WTC11 (cell line): ENCODE results near the gene KLHL26. TPM values are rescaled to one million over a fixed set of nuclear protein-coding genes. Genes with fewer than 3 reads are reported as not detected.

Experiments
- ATAC-seq: fragments of 200-7000 bp; cut with Tn5 transposase; 2 replicates; pipeline ENCODE4 v1.10.0; 2021; ENCODE audit warnings: mild to moderate bottlenecking, moderate library complexity
- CTCF ChIA-PET: fragments of 300-600 bp; sonication (Branson Sonifier 250); formaldehyde crosslinking; loops from one replicate; lab custom pipeline; 2021; ENCODE audit warnings: antibody characterized with exemption; lab: Charles Lee
- POLR2A ChIA-PET: fragments of 350-600 bp; sonication (Branson Sonifier 250); formaldehyde crosslinking; loops from one replicate; lab custom pipeline; 2021; ENCODE audit warnings: antibody characterized with exemption; lab: Charles Lee
- DNase-seq: peaks from one replicate; pipeline ENCODE4 v3.0.0; 2021; ENCODE audit warnings: low spot score
- H3K27ac Mint-ChIP-seq: 2 replicates; pipeline ENCODE4 v1.8.0; 2021; ENCODE audit warnings: mixed read lengths
- H3K27me3 Mint-ChIP-seq: 2 replicates; pipeline ENCODE4 v1.8.0; 2021; ENCODE audit warnings: low read depth, mild to moderate bottlenecking, moderate library complexity, mixed read lengths
- H3K36me3 Mint-ChIP-seq: 2 replicates; pipeline ENCODE4 v1.8.0; 2021; ENCODE audit warnings: mixed read lengths
- H3K4me1 Mint-ChIP-seq: 2 replicates; pipeline ENCODE4 v1.8.0; 2022; ENCODE audit warnings: mixed read lengths
- H3K4me3 Mint-ChIP-seq: 2 replicates; pipeline ENCODE4 v1.8.0; 2021; ENCODE audit warnings: mild to moderate bottlenecking, moderate library complexity, mixed read lengths
- H3K9me3 Mint-ChIP-seq: 2 replicates; pipeline ENCODE4 v1.8.0; 2021; ENCODE audit warnings: mixed read lengths
- ARID4B ChIP-seq: sonication (generic); formaldehyde crosslinking; IDR thresholded peaks from 2 replicates; pipeline ENCODE4 v1.8.0; 2023; ENCODE audit warnings: missing genetic modification reagents, mild to moderate bottlenecking, borderline replicate concordance
- CDX4 ChIP-seq: fragments of 250-450 bp; sonication (Bioruptor Pico); IDR thresholded peaks from 2 replicates; pipeline ENCODE4 v1.9.0; 2021; ENCODE audit warnings: moderate library complexity, mild to moderate bottlenecking, inconsistent platforms, borderline replicate concordance
- GRHL2 ChIP-seq: fragments of 250-450 bp; sonication (Bioruptor Pico); IDR thresholded peaks from 2 replicates; pipeline ENCODE4 v1.8.0; 2022; ENCODE audit warnings: mild to moderate bottlenecking, moderate library complexity; ENCODE audit not compliant: insufficient replicate concordance, severe bottlenecking
- HMGA2 ChIP-seq: fragments of 250-450 bp; sonication (Bioruptor Pico); IDR thresholded peaks from 2 replicates; pipeline ENCODE4 v1.4.0; 2021; ENCODE audit warnings: mild to moderate bottlenecking, moderate library complexity
- IRF1 ChIP-seq: sonication (generic); formaldehyde crosslinking; IDR thresholded peaks from 2 replicates; pipeline ENCODE4 v1.8.0; 2023; ENCODE audit warnings: missing genetic modification reagents
- JAZF1 ChIP-seq: fragments of 250-450 bp; sonication (Bioruptor Pico); IDR thresholded peaks from 2 replicates; pipeline ENCODE4 v1.9.0; 2021; ENCODE audit warnings: moderate library complexity, mild to moderate bottlenecking, inconsistent platforms
- MAX ChIP-seq: sonication (generic); formaldehyde crosslinking; IDR thresholded peaks from 2 replicates; pipeline ENCODE4 v1.8.0; 2022; ENCODE audit warnings: mild to moderate bottlenecking, missing genetic modification reagents
- MXD4 ChIP-seq: fragments of 250-450 bp; sonication (Bioruptor Pico); IDR thresholded peaks from 2 replicates; pipeline ENCODE4 v1.8.0; 2021; ENCODE audit warnings: mild to moderate bottlenecking, moderate library complexity, borderline replicate concordance
- MYBL2 ChIP-seq: sonication (generic); formaldehyde crosslinking; IDR thresholded peaks from 2 replicates; pipeline ENCODE4 v1.8.1; 2023; ENCODE audit warnings: mild to moderate bottlenecking, moderate library complexity, missing genetic modification reagents
- NFE2L1 ChIP-seq: sonication (generic); formaldehyde crosslinking; IDR thresholded peaks from 2 replicates; pipeline ENCODE4 v1.8.1; 2023; ENCODE audit warnings: missing genetic modification reagents
- NR2C2 ChIP-seq: sonication (generic); formaldehyde crosslinking; IDR thresholded peaks from 2 replicates; pipeline ENCODE4 v1.8.0; 2022; ENCODE audit warnings: mild to moderate bottlenecking, missing genetic modification reagents
- SMAD4 ChIP-seq: sonication (generic); formaldehyde crosslinking; IDR thresholded peaks from 2 replicates; pipeline ENCODE4 v1.8.0; 2022; ENCODE audit warnings: mild to moderate bottlenecking, missing genetic modification reagents
- SP1 ChIP-seq: sonication (generic); formaldehyde crosslinking; conservative IDR thresholded peaks from 2 replicates; pipeline ENCODE4 v1.8.1; 2022; ENCODE audit warnings: missing genetic modification reagents
- USF1 ChIP-seq: sonication (generic); formaldehyde crosslinking; IDR thresholded peaks from 2 replicates; pipeline ENCODE4 v1.8.0; 2022; ENCODE audit warnings: mild to moderate bottlenecking, missing genetic modification reagents
- ZNF423 ChIP-seq: fragments of 250-450 bp; sonication (Bioruptor Pico); IDR thresholded peaks from 2 replicates; pipeline ENCODE4 v2.1.2; 2022; ENCODE audit warnings: mild to moderate bottlenecking, moderate library complexity
- total RNA-seq: library from RNA; stranded (reverse); gene quantifications from 3 replicates; pipeline ENCODE4 v1.2.3, GENCODE V29; 2021

The KLHL26 gene
- total RNA-seq, 1 experiment from 2014 or later = 13.1 TPM

GRCh38 chr19:18699403-18700054 is 62.7 kb downstream of the KLHL26 start:
- TF ChIP-seq CDX4 (CRISPR knock-in tag) = no peak
- TF ChIP-seq IRF1 = no peak
- no peak for TF ChIP-seq GRHL2 (CRISPR knock-in tag)
- TF ChIP-seq NFE2L1 (CRISPR knock-in tag) = no peak
- TF ChIP-seq SMAD4 = no peak
- no peak for TF ChIP-seq HMGA2 (CRISPR knock-in tag)
- ATAC-seq (no peak), DNase-seq (no peak)
- Mint-ChIP-seq H3K4me1 (peaks cover 19% of the 10 kb centered on the region), H3K4me3 (no peak overlapping the region), H3K27me3 (peaks cover 4% of the 10 kb centered on the region), H3K27ac (peak overlapping the region; percentile 66; the same call in 1 of the 2 replicates), H3K36me3 (no peaks in the 10 kb centered on the region), H3K9me3 (no peaks in the 10 kb centered on the region)
- CTCF ChIA-PET = interaction anchor here (1.2 kb wide), 1 partner anchor 27 kb away, joined by 3 read pairs; no protein-coding TSS in a partner anchor
- POLR2A ChIA-PET = no interaction called here

- peak; percentile 71; the same call in 1 of the 2 replicates for TF ChIP-seq MAX
- no peak for TF ChIP-seq NR2C2 (CRISPR knock-in tag)
- TF ChIP-seq MYBL2 (CRISPR knock-in tag) = no peak
- TF ChIP-seq JAZF1 = no peak
- TF ChIP-seq USF1 (CRISPR knock-in tag) = peak; percentile 29; the same call in 1 of the 2 replicates
- 0 out of 2 replicates have a peak, but pooled peaks have one; percentile 26 for TF ChIP-seq SP1 (CRISPR knock-in tag)
- TF ChIP-seq ARID4B (CRISPR knock-in tag) = 0 out of 2 replicates have a peak, but pooled peaks have one; percentile 18
- no peak for TF ChIP-seq MXD4 (CRISPR knock-in tag)
- TF ChIP-seq ZNF423 = peak; percentile 72; the same call in 1 of the 2 replicates
Measured at GRCh38 chr19:18700501-18701249, 63.8 kb downstream of the KLHL26 start.

More at GRCh38 chr19:18700501-18701249, 63.8 kb downstream of the KLHL26 start:
- Mint-ChIP-seq H3K27ac (no peak overlapping the region), H3K9me3 (no peaks in the 10 kb centered on the region), H3K4me3 (peak overlapping the region; percentile 63), H3K27me3 (peaks cover 4% of the 10 kb centered on the region), H3K36me3 (no peaks in the 10 kb centered on the region), H3K4me1 (peaks cover 19% of the 10 kb centered on the region)
- ATAC-seq (peak; percentile 96), DNase-seq (peak; percentile 72)
- ChIA-PET CTCF (interaction anchor here (1.1 to 1.7 kb wide), 3 partner anchors 28 to 212 kb away, joined by 3 to 5 read pairs (median 4); no protein-coding TSS in a partner anchor), POLR2A (interaction anchor here (0.6 kb wide), 1 partner anchor 96 kb away, joined by 10 read pairs; no protein-coding TSS in a partner anchor)
